ENCODE results near the gene TBC1D7. TPM values are rescaled to one million over a fixed set of nuclear protein-coding genes. Genes with fewer than 3 reads are reported as not detected.

TBC1D7 gene
- total RNA-seq, 6 donors from 2014 or later = 8.1 to 32.5 (median 14.3) TPM

GRCh38 chr6:13346245-13346644 is 17.9 kb upstream of the TBC1D7 start:
- H3K9me3 ChIP-seq = no peaks in the 10 kb centered on the region
- DNase-seq = no peak
- no peaks in the 10 kb centered on the region for H3K36me3 ChIP-seq
- no peak for TF ChIP-seq POLR2A (IDR thresholded peaks at IDR 0.05)
- no peak overlapping the region for H3K27ac ChIP-seq
- H3K4me1 ChIP-seq = no peaks in the 10 kb centered on the region
- no peaks in the 10 kb centered on the region for H3K27me3 ChIP-seq
- no peak overlapping the region for H3K4me3 ChIP-seq
- WGBS, 2 donors = 85 to 91% methylated on average over 5 of the region's 5 CpGs
- ATAC-seq (ENCODE audit: low FRiP score in 2 of 2) = no peak

- Histone ChIP-seq H3K27me3 (no peaks in the 10 kb centered on the region), H3K4me3 (no peak overlapping the region), H3K9me3 (no peaks in the 10 kb centered on the region), H3K27ac (no peak overlapping the region), H3K36me3 (no peaks in the 10 kb centered on the region), H3K4me1 (no peaks in the 10 kb centered on the region)
- WGBS, 2 donors = 71 to 93% methylated on average over 5 of the region's 5 CpGs
- TF ChIP-seq CTCF (IDR thresholded peaks at IDR 0.05) (no peak), POLR2AphosphoS5 (IDR thresholded peaks at IDR 0.05) (no peak), EP300 (IDR thresholded peaks at IDR 0.05) (no peak), POLR2A (IDR thresholded peaks at IDR 0.05) (no peak)
- DNase-seq = no peak
- ATAC-seq (ENCODE audit: low FRiP score in 2 of 2) = no peak
These were observed 14.2 kb upstream of the TBC1D7 start for GRCh38 chr6:13342414-13343019.

GRCh38 chr6:13339863-13340630 is 11.7 kb upstream of the TBC1D7 start:
- no peak overlapping the region for H3K27ac ChIP-seq
- WGBS, 2 donors = 53 to 58% methylated on average over 8 of the region's 8 CpGs
- TF ChIP-seq POLR2A (IDR thresholded peaks at IDR 0.05) (no peak), EP300 (IDR thresholded peaks at IDR 0.05) (no peak), CTCF (IDR thresholded peaks at IDR 0.05) (no peak)
- no peaks in the 10 kb centered on the region for H3K9me3 ChIP-seq
- ATAC-seq (ENCODE audit: low FRiP score in 2 of 2) = no peak
- no peaks in the 10 kb centered on the region for H3K27me3 ChIP-seq
- H3K4me3 ChIP-seq = no peak overlapping the region
- DNase-seq = no peak
- H3K36me3 ChIP-seq = no peaks in the 10 kb centered on the region
- H3K4me1 ChIP-seq = peaks cover 0 to 4% (median 2%) of the 10 kb centered on the region in 4 donors

GRCh38 chr6:13338038-13338437 is 9.7 kb upstream of the TBC1D7 start:
- ATAC-seq (ENCODE audit: low FRiP score in 2 of 2) = no peak
- Histone ChIP-seq H3K27ac (no peak overlapping the region), H3K9me3 (no peaks in the 10 kb centered on the region), H3K27me3 (no peaks in the 10 kb centered on the region), H3K36me3 (no peaks in the 10 kb centered on the region), H3K4me3 (no peak overlapping the region), H3K4me1 (peaks cover 0 to 4% (median 2%) of the 10 kb centered on the region in 4 donors)
- 63 to 80% methylated on average over 5 of the region's 5 CpGs for WGBS, 2 donors
- DNase-seq = no peak
- no peak for TF ChIP-seq CTCF (IDR thresholded peaks at IDR 0.05)
- no peak for TF ChIP-seq POLR2A (IDR thresholded peaks at IDR 0.05)
- TF ChIP-seq POLR2AphosphoS5 (IDR thresholded peaks at IDR 0.05) = no peak
- TF ChIP-seq EP300 (IDR thresholded peaks at IDR 0.05) = no peak

GRCh38 chr6:13336553-13336952 is 8.2 kb upstream of the TBC1D7 start:
- Histone ChIP-seq H3K36me3 (no peaks in the 10 kb centered on the region), H3K27me3 (no peaks in the 10 kb centered on the region), H3K4me1 (peaks cover 0 to 4% (median 2%) of the 10 kb centered on the region in 4 donors), H3K27ac (no peak overlapping the region), H3K9me3 (no peaks in the 10 kb centered on the region), H3K4me3 (no peak overlapping the region)
- no peak for TF ChIP-seq POLR2A (IDR thresholded peaks at IDR 0.05)
- TF ChIP-seq CTCF (IDR thresholded peaks at IDR 0.05) = peak; percentile 79 to 96 (median 91)
- peak in 1 of 2 donors; percentile 52 for TF ChIP-seq POLR2AphosphoS5 (IDR thresholded peaks at IDR 0.05)
- 34 to 36% methylated on average over 11 of the region's 11 CpGs for WGBS, 2 donors
- DNase-seq (peak in 1 of 2 donors; percentile 74), ATAC-seq (ENCODE audit: low FRiP score in 2 of 2) (peak; percentile 87 to 95)

Measured in upper lobe of left lung (tissue), 6 donors.